HG02798 (cell line): ENCODE results near the gene HCRT.
"Not testable (repeated sequence)": the region's sequence is repeated elsewhere in the genome, so short reads cannot be mapped to it uniquely, and the experiment has no call there.

Experiments
- ATAC-seq: cut with Tn5 transposase; IDR thresholded peaks from one replicate; pipeline ENCODE4 v1.9.1; 2021; ENCODE audit warnings: mild to moderate bottlenecking; ENCODE audit not compliant: unreplicated experiment, poor library complexity

Gene HCRT

GRCh38 chr17:42184713-42185620 is at the start of gene HCRT:
HCRT (minus strand) TSS chr17:42185452; CDS start chr17:42185365, 87 bp downstream.
- ATAC-seq, result no peak

- ATAC-seq, result no peak
Measured at GRCh38 chr17:42233994-42234393, 48.7 kb upstream of the HCRT start.

GRCh38 chr17:42233156-42233555 is 47.9 kb upstream of the HCRT start:
- ATAC-seq, result no peak

GRCh38 chr17:42230225-42230624 is 45.0 kb upstream of the HCRT start:
- no peak for ATAC-seq

- ATAC-seq, result no peak
Measured at GRCh38 chr17:42227849-42228700, 42.8 kb upstream of the HCRT start.

- ATAC-seq, result no peak
Measured at GRCh38 chr17:42225646-42226045, 40.4 kb upstream of the HCRT start.

GRCh38 chr17:42224651-42225050 is 39.4 kb upstream of the HCRT start:
- ATAC-seq, result no peak

- ATAC-seq, result no peak
Measured at GRCh38 chr17:42221886-42222745, 36.9 kb upstream of the HCRT start.

GRCh38 chr17:42219280-42219679 is 34.0 kb upstream of the HCRT start:
- not testable (repeated sequence) for ATAC-seq

GRCh38 chr17:42214156-42214555 is 28.9 kb upstream of the HCRT start:
- no peak for ATAC-seq

- no peak for ATAC-seq
Measured at GRCh38 chr17:42212382-42212781, 27.1 kb upstream of the HCRT start.

- ATAC-seq, result not testable (repeated sequence)
Measured at GRCh38 chr17:42211921-42212341, 26.7 kb upstream of the HCRT start.

- no peak for ATAC-seq
Measured at GRCh38 chr17:42210046-42210445, 24.8 kb upstream of the HCRT start.

GRCh38 chr17:42206153-42206612 is 20.9 kb upstream of the HCRT start:
- ATAC-seq, result not testable (repeated sequence)

- ATAC-seq, result no peak
Measured at GRCh38 chr17:42203354-42203753, 18.1 kb upstream of the HCRT start.

- no peak for ATAC-seq
Measured at GRCh38 chr17:42202696-42203095, 17.4 kb upstream of the HCRT start.

- no peak for ATAC-seq
Measured at GRCh38 chr17:42202159-42202558, 16.9 kb upstream of the HCRT start.

- no peak for ATAC-seq
Measured at GRCh38 chr17:42201458-42201772, 16.2 kb upstream of the HCRT start.

- ATAC-seq, result no peak
Measured at GRCh38 chr17:42200706-42201457, 15.6 kb upstream of the HCRT start.
